OCI-LY3 (cell line): Measurements from ENCODE around the gene LIMA1.
"Not testable (repeated sequence)": the region's sequence is repeated elsewhere in the genome, so short reads cannot be mapped to it uniquely, and the experiment has no call there.

Experiments used
- H2AFZ ChIP-seq: fragments of 200-600, 300-600 bp; shearing (Covaris generic); 2 replicates; pipeline ENCODE4 v1.6.0; 2014; ENCODE audit warnings: antibody characterized with exemption, low read depth, low read length
- H3K27ac ChIP-seq: fragments of 200-600, 300-600 bp; sonication (generic); 2 replicates; pipeline ENCODE4 v1.5.1; 2014; ENCODE audit warnings: mild to moderate bottlenecking, low read length, moderate library complexity, mixed read lengths
- H3K27me3 ChIP-seq: fragments of 200-600, 300-600 bp; sonication (generic); 2 replicates; pipeline ENCODE4 v1.6.1; 2014; ENCODE audit warnings: low read depth, low read length, mixed read lengths
- H3K36me3 ChIP-seq: fragments of 200-600, 300-600 bp; sonication (generic); replicated peaks from 2 replicates; pipeline ENCODE3; 2014; ENCODE audit warnings: low read depth, low read length, mixed read lengths
- H3K4me1 ChIP-seq: fragments of 300-600, 200-600 bp; sonication (generic); 2 replicates; pipeline ENCODE4 v1.6.1; 2014; ENCODE audit warnings: low read length, mixed read lengths
- H3K4me2 ChIP-seq: fragments of 200-600, 300-600 bp; sonication (generic); 2 replicates; pipeline ENCODE4 v1.6.1; 2014; ENCODE audit warnings: low read length, mixed read lengths
- H3K4me3 ChIP-seq: fragments of 300-600, 200-600 bp; sonication (generic); 2 replicates; pipeline ENCODE4 v1.5.1; 2014; ENCODE audit warnings: antibody characterized with exemption, mild to moderate bottlenecking, low read length, moderate library complexity
- H3K79me2 ChIP-seq: fragments of 300-600, 200-600 bp; shearing (Covaris generic); 2 replicates; pipeline ENCODE4 v1.6.1; 2014; ENCODE audit warnings: mild to moderate bottlenecking, low read length, mixed read lengths
- H3K9ac ChIP-seq: fragments of 300-600, 200-600 bp; shearing (Covaris generic); 2 replicates; pipeline ENCODE4 v1.6.0; 2014; ENCODE audit warnings: mild to moderate bottlenecking, low read length, moderate library complexity
- H3K9me3 ChIP-seq: fragments of 200-600, 300-600 bp; shearing (Covaris generic); 2 replicates; pipeline ENCODE4 v1.6.1; 2014; ENCODE audit warnings: low read length, mixed read lengths; ENCODE audit not compliant: insufficient read depth
- H4K20me1 ChIP-seq: fragments of 200-600, 300-600 bp; sonication (generic); 2 replicates; pipeline ENCODE4 v1.6.1; 2016; ENCODE audit warnings: low read length, mixed read lengths; ENCODE audit not compliant: insufficient read depth
- CTCF ChIP-seq: fragments of 200-600, 300-600 bp; sonication (generic); IDR thresholded peaks from 2 replicates; pipeline ENCODE4 v1.5.1; 2014; ENCODE audit warnings: antibody characterized with exemption, low read length, low read depth
- EZH2phosphoT487 ChIP-seq: fragments of 200-600 bp; shearing (Covaris generic); IDR thresholded peaks from 2 replicates; pipeline ENCODE4 v1.6.1; 2018; ENCODE audit warnings: antibody characterized with exemption, mixed run types, low read depth

Gene LIMA1

GRCh38 chr12:50283229-50283923 lies at the start of gene LIMA1:
Gene LIMA1, minus strand, starts transcription at chr12:50283520. Its CDS starts 34,769 bp downstream, at chr12:50248751.
- peak within 1 kb of the TSS; percentile 22; the same call in 1 of the 2 replicates for H3K27ac ChIP-seq
- no peaks in the 10 kb centered on the region for H3K36me3 ChIP-seq
- H3K79me2 ChIP-seq, result peaks cover 8% of the 10 kb centered on the region
- no peaks in the 10 kb centered on the region for H4K20me1 ChIP-seq
- H3K9me3 ChIP-seq, result no peaks in the 10 kb centered on the region
- peak; percentile 21; the same call in 1 of the 2 replicates for TF ChIP-seq CTCF
- no peak for TF ChIP-seq EZH2phosphoT487
- H3K4me2 ChIP-seq, result peak within 1 kb of the TSS; percentile 92
- H2AFZ ChIP-seq, result peak within 1 kb of the TSS; percentile 94
- H3K9ac ChIP-seq, result peak within 1 kb of the TSS; percentile 92
- H3K4me1 ChIP-seq, result peaks cover 14% of the 10 kb centered on the region
- H3K4me3 ChIP-seq, result peak within 1 kb of the TSS; percentile 93
- peaks cover 14% of the 10 kb centered on the region for H3K27me3 ChIP-seq

- H2AFZ ChIP-seq, result no peak overlapping the region
- no peak overlapping the region for H3K27ac ChIP-seq
- H3K9me3 ChIP-seq, result no peaks in the 10 kb centered on the region
- H3K4me3 ChIP-seq, result no peak overlapping the region
- H3K4me1 ChIP-seq, result no peaks in the 10 kb centered on the region
- no peaks in the 10 kb centered on the region for H3K27me3 ChIP-seq
- no peak overlapping the region for H3K4me2 ChIP-seq
- no peak overlapping the region for H3K9ac ChIP-seq
- no peaks in the 10 kb centered on the region for H4K20me1 ChIP-seq
- H3K36me3 ChIP-seq, result no peaks in the 10 kb centered on the region
- TF ChIP-seq EZH2phosphoT487 (no peak), CTCF (no peak)
- H3K79me2 ChIP-seq, result no peaks in the 10 kb centered on the region
These were observed 48.4 kb upstream of the LIMA1 start for GRCh38 chr12:50331745-50332144.

- H2AFZ ChIP-seq, H3K9me3 ChIP-seq, H3K27me3 ChIP-seq, H3K27ac ChIP-seq, H3K4me1 ChIP-seq, H3K4me2 ChIP-seq, H3K79me2 ChIP-seq, H3K4me3 ChIP-seq, H4K20me1 ChIP-seq, H3K9ac ChIP-seq, H3K36me3 ChIP-seq: not testable (repeated sequence)
These were observed 45.3 kb upstream of the LIMA1 start for GRCh38 chr12:50328664-50329063.

- Histone ChIP-seq H3K4me3 (no peak overlapping the region), H4K20me1 (no peaks in the 10 kb centered on the region), H2AFZ (no peak overlapping the region), H3K4me1 (no peaks in the 10 kb centered on the region), H3K36me3 (no peaks in the 10 kb centered on the region), H3K27me3 (no peaks in the 10 kb centered on the region), H3K9me3 (no peaks in the 10 kb centered on the region), H3K9ac (no peak overlapping the region), H3K27ac (no peak overlapping the region), H3K79me2 (no peaks in the 10 kb centered on the region), H3K4me2 (no peak overlapping the region)
- TF ChIP-seq CTCF (no peak), EZH2phosphoT487 (no peak)
These were observed 43.4 kb upstream of the LIMA1 start for GRCh38 chr12:50326590-50327284.
